Transverse colon (tissue), 4 donors: ENCODE results near the gene ADH6. TPM values are rescaled to one million over a fixed set of nuclear protein-coding genes. Genes with fewer than 3 reads are reported as not detected.

ENCODE experiments used
- DNase-seq: peaks from one replicate; pipeline ENCODE4 v3.0.0-alpha.2; 2019
- H3K27ac ChIP-seq, 4 donors: fragments of 200-600 bp; sonication (generic); 2 replicates each; pipeline ENCODE4 v1.5.1; 2016 to 2018; ENCODE audit warnings: inconsistent platforms in 4 of 4
- H3K27me3 ChIP-seq: fragments of 200-600 bp; sonication (generic); 2 replicates; pipeline ENCODE4 v1.5.1; 2017; ENCODE audit warnings: inconsistent platforms
- H3K36me3 ChIP-seq, 4 donors: fragments of 200-600 bp; sonication (generic); 2 replicates each; pipeline ENCODE4 v1.5.1; 2017 to 2019; ENCODE audit warnings: inconsistent platforms in 4 of 4
- H3K4me1 ChIP-seq, 4 donors: fragments of 200-600 bp; sonication (generic); 2 replicates each; pipeline ENCODE4 v1.5.1; 2017 to 2020; ENCODE audit warnings: inconsistent platforms in 4 of 4
- H3K4me3 ChIP-seq, 4 donors: fragments of 200-600 bp; sonication (generic); 1 replicate in 1 of 4; 2 replicates in 3 of 4; pipeline versions ENCODE4 v1.5.1 to v1.6.1; 2017 to 2019; ENCODE audit warnings: inconsistent platforms in 4 of 4
- H3K9me3 ChIP-seq, 2 donors: fragments of 200-600 bp; sonication (generic); 2 replicates each; pipeline ENCODE4 v1.5.1; 2017 to 2019; ENCODE audit warnings: inconsistent platforms in 2 of 2
- EP300 ChIP-seq: sonication (generic); formaldehyde crosslinking; IDR thresholded peaks from one replicate; pipeline ENCODE4 v1.6.1; 2017; ENCODE audit warnings: antibody characterized with exemption, low read depth
- POLR2A ChIP-seq: fragments of 450-650 bp; IDR thresholded peaks from one replicate; pipeline ENCODE4 v1.6.1; 2016; ENCODE audit warnings: antibody characterized with exemption, mild to moderate bottlenecking, moderate library complexity
- POLR2AphosphoS5 ChIP-seq, 3 donors: sonication (generic); formaldehyde crosslinking; IDR thresholded peaks; one replicate each; pipeline ENCODE4 v1.6.1; 2016; ENCODE audit warnings: antibody characterized with exemption in 3 of 3
- WGBS, 2 donors: methylation state at CpG; one replicate each; pipeline ENCODE4 v1.1.5; 2018; ENCODE audit warnings: low coverage in 1 of 2; 5-methylcytosine and 5-hydroxymethylcytosine counted together
- in situ Hi-C, 4 donors: fragments of 200-750 bp; cut with MboI; loops; one replicate each; pipeline versions ENCODE4 v1.15.0 to v1.15.1; 2017; ENCODE audit warnings: low sequenced_read_pairs in 3 of 4, low pct_ligation_motif_present in 1 of 4, low pct_unique_long_range_greater_than_20kb in 1 of 4
- intact Hi-C: fragments of 100-400 bp; cut with DNase I; formaldehyde crosslinking; loops from one replicate; pipeline ENCODE4 v1.15.1; 2023; ENCODE audit warnings: low total_unique reads
- total RNA-seq, 4 donors: library from RNA; depleted of rRNA; stranded (reverse); fragments of >200 nt; gene quantifications; one replicate each; pipeline ENCODE4 v1.1.0, GENCODE V29; 2016
- TF ChIP-seq, protein P1 (sequence below), 5 experiments: fragments of 200-600 bp in 3 of 5; fragments of 450-650 bp in 2 of 5; sonication (generic) in 3 of 5; IDR thresholded peaks; 1 replicate in 2 of 5; 2 replicates in 3 of 5; pipeline ENCODE4 v1.5.1; 2016 to 2017; ENCODE audit warnings: antibody characterized with exemption in 5 of 5, inconsistent platforms in 3 of 5, mild to moderate bottlenecking in 2 of 5, moderate library complexity in 1 of 5

Gene ADH6
- total RNA-seq, 4 donors from 2014 or later, result 2.0 to 15.2 (median 8.6) TPM

DNA sequence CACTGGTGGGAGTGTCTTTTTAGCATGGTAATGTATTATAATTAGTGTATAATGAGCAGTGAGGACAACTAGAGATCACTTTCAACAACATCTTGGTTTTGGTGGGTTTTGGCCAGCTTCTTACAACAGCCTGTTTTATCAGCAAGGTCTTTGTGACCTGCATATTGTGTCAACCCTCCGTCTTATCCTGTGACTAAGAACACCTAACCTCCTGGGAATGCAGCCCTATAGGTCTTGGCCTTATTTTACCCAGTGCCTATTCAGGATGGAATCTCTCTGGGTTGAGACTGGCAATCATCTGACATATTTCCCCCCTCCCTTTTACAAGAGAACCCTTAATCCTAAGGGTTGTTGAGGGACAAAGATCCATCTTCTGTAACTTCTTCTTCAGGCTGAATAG is 53.1 kb downstream of the ADH6 start:
- Histone ChIP-seq H3K4me1 (no peaks in the 10 kb centered on the region), H3K27ac (no peak overlapping the region), H3K4me3 (no peak overlapping the region), H3K9me3 (no peaks in the 10 kb centered on the region), H3K36me3 (no peaks in the 10 kb centered on the region), H3K27me3 (no peaks in the 10 kb centered on the region)
- intact Hi-C loops (no loop called here), in situ Hi-C loops (no loop called here)
- TF ChIP-seq POLR2A (no peak), EP300 (no peak), POLR2AphosphoS5 (IDR thresholded peaks at IDR 0.05) (no peak)
- TF ChIP-seq, protein P1, sequence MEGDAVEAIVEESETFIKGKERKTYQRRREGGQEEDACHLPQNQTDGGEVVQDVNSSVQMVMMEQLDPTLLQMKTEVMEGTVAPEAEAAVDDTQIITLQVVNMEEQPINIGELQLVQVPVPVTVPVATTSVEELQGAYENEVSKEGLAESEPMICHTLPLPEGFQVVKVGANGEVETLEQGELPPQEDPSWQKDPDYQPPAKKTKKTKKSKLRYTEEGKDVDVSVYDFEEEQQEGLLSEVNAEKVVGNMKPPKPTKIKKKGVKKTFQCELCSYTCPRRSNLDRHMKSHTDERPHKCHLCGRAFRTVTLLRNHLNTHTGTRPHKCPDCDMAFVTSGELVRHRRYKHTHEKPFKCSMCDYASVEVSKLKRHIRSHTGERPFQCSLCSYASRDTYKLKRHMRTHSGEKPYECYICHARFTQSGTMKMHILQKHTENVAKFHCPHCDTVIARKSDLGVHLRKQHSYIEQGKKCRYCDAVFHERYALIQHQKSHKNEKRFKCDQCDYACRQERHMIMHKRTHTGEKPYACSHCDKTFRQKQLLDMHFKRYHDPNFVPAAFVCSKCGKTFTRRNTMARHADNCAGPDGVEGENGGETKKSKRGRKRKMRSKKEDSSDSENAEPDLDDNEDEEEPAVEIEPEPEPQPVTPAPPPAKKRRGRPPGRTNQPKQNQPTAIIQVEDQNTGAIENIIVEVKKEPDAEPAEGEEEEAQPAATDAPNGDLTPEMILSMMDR (IDR thresholded peaks at IDR 0.05), result no peak
- WGBS, 2 donors, result 92% methylated on average over 1 of the region's 1 CpG; no CpG with 5 or more reads in 1 of the 2 donors
- no peak for DNase-seq

GRCh38 chr4:99161373-99162099 is 57.5 kb downstream of the ADH6 start:
- Histone ChIP-seq H3K4me3 (no peak overlapping the region), H3K27me3 (no peaks in the 10 kb centered on the region), H3K27ac (no peak overlapping the region), H3K4me1 (peaks cover 0 to 12% (median 9%) of the 10 kb centered on the region in 4 donors), H3K36me3 (no peaks in the 10 kb centered on the region), H3K9me3 (no peaks in the 10 kb centered on the region)
- 80 to 89% methylated on average over 1 to 3 of the region's 3 CpGs for WGBS, 2 donors
- no peak for DNase-seq
- intact Hi-C loops, result no loop called here
- no peak for TF ChIP-seq POLR2A
- in situ Hi-C loops, result no loop called here

- intact Hi-C loops, result no loop called here
- no peak overlapping the region for H3K4me3 ChIP-seq
- DNase-seq, result no peak
- in situ Hi-C loops, result no loop called here
- H3K9me3 ChIP-seq, result no peaks in the 10 kb centered on the region
- peaks cover 0 to 12% (median 9%) of the 10 kb centered on the region in 4 donors for H3K4me1 ChIP-seq
- no peaks in the 10 kb centered on the region for H3K27me3 ChIP-seq
- no peak overlapping the region for H3K27ac ChIP-seq
- 21 to 46% methylated on average over 1 of the region's 1 CpG for WGBS, 2 donors
- H3K36me3 ChIP-seq, result no peaks in the 10 kb centered on the region
- TF ChIP-seq POLR2A, result no peak
Measured at GRCh38 chr4:99159699-99160098, 59.3 kb downstream of the ADH6 start.

- H3K27me3 ChIP-seq, result no peaks in the 10 kb centered on the region
- 35 to 42% methylated on average over 3 of the region's 3 CpGs for WGBS, 2 donors
- H3K4me3 ChIP-seq, result no peak overlapping the region
- intact Hi-C loops, result no loop called here
- no peaks in the 10 kb centered on the region for H3K9me3 ChIP-seq
- H3K36me3 ChIP-seq, result no peaks in the 10 kb centered on the region
- DNase-seq, result no peak
- H3K4me1 ChIP-seq, result peaks cover 0 to 12% (median 9%) of the 10 kb centered on the region in 4 donors
- no peak for TF ChIP-seq EP300
- no peak for TF ChIP-seq POLR2AphosphoS5 (IDR thresholded peaks at IDR 0.05)
- H3K27ac ChIP-seq, result no peak overlapping the region
- in situ Hi-C loops, result no loop called here
Measured at GRCh38 chr4:99157478-99157935, 61.5 kb downstream of the ADH6 start.

DNA sequence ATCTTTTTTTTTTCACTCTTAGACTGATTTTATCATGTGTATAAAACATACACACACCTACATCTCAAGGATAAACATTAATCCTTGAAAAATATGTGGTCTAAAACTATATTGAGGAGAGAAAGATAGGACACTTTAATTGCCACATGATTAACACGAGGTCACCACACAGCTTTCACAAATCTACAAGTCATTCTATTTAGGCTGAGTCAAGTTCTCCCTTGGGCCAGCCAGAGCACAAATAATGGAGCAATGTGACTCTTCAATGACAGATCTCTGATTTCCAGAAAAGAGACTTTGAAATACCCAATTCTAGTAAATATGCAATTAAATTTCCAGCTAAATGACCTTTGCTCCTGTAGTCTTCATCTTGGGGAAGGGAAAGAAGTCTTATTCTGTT is 62.1 kb downstream of the ADH6 start:
- no peak overlapping the region for H3K27ac ChIP-seq
- H3K4me3 ChIP-seq, result no peak overlapping the region
- H3K36me3 ChIP-seq, result no peaks in the 10 kb centered on the region
- intact Hi-C loops (no loop called here), in situ Hi-C loops (no loop called here)
- no peaks in the 10 kb centered on the region for H3K27me3 ChIP-seq
- H3K4me1 ChIP-seq, result peaks cover 0 to 12% (median 9%) of the 10 kb centered on the region in 4 donors
- H3K9me3 ChIP-seq, result no peaks in the 10 kb centered on the region
- WGBS, 2 donors, result 26% methylated on average over 1 of the region's 1 CpG; no CpG with 5 or more reads in 1 of the 2 donors
- no peak for DNase-seq
- TF ChIP-seq POLR2AphosphoS5 (IDR thresholded peaks at IDR 0.05), result no peak

DNA sequence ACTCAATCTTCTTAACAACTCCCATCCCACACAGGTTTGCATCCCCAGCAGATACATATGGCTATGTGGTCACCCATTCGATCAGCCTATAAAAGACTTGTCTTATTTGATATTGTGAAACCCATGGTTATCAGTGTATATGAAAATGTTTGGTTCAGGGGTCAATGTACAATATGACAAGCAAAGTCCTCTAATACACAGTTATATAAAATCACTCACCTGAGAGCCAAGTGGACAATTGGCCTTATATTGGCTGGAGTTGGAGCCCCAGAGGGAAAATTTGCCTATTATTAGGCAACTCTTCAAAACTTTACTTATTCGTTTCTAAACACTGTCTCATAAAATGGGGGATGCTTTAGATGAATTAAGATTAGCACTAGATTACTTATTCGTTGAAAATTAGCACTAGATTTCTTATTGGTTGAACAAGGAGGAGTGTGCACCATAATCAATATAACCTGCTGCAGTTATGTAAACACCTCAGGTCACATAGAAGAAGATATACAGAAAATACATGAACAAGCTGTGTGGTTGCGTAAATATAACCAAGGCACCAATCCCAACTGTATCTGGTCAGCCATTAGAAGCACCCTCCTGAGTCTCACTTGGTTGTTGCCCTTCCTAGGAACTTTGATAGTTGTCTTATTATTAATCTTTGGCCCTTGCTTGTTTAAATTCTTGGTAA is 64.2 kb downstream of the ADH6 start:
- no peaks in the 10 kb centered on the region for H3K36me3 ChIP-seq
- TF ChIP-seq POLR2A (no peak), EP300 (no peak), POLR2AphosphoS5 (IDR thresholded peaks at IDR 0.05) (no peak)
- TF ChIP-seq, protein P1 (IDR thresholded peaks at IDR 0.05), result no peak
- 84 to 91% methylated on average over 4 of the region's 4 CpGs for WGBS, 2 donors
- no peak for DNase-seq
- H3K4me1 ChIP-seq, result peaks cover 0 to 14% (median 9%) of the 10 kb centered on the region in 4 donors
- intact Hi-C loops (no loop called here), in situ Hi-C loops (no loop called here)
- H3K9me3 ChIP-seq, result no peaks in the 10 kb centered on the region
- no peak overlapping the region for H3K27ac ChIP-seq
- H3K27me3 ChIP-seq, result no peaks in the 10 kb centered on the region
- H3K4me3 ChIP-seq, result no peak overlapping the region
